Adrenal gland (tissue), 5 donors: Measurements from ENCODE around the gene PITPNB.

Source experiments
- POLR2A ChIP-seq, 2 donors: fragments of 450-650 bp; IDR thresholded peaks; one replicate each; pipeline ENCODE4 v1.6.1; 2017; ENCODE audit warnings: antibody characterized with exemption in 2 of 2, mild to moderate bottlenecking in 2 of 2, moderate library complexity in 1 of 2
- TF ChIP-seq, protein P1 (sequence below), 6 experiments: fragments of 450-650 bp in 4 of 6; fragments of 200-600 bp in 2 of 6; sonication (generic) in 1 of 6; IDR thresholded peaks; 1 replicate in 5 of 6; 2 replicates in 1 of 6; pipeline versions ENCODE4 v1.5.1 to v1.8.0; 2016 to 2021; ENCODE audit warnings: antibody characterized with exemption in 6 of 6, mild to moderate bottlenecking in 2 of 6, moderate library complexity in 1 of 6
- donor health status: DM: no; HTN: no; CAD: no.

DNA sequence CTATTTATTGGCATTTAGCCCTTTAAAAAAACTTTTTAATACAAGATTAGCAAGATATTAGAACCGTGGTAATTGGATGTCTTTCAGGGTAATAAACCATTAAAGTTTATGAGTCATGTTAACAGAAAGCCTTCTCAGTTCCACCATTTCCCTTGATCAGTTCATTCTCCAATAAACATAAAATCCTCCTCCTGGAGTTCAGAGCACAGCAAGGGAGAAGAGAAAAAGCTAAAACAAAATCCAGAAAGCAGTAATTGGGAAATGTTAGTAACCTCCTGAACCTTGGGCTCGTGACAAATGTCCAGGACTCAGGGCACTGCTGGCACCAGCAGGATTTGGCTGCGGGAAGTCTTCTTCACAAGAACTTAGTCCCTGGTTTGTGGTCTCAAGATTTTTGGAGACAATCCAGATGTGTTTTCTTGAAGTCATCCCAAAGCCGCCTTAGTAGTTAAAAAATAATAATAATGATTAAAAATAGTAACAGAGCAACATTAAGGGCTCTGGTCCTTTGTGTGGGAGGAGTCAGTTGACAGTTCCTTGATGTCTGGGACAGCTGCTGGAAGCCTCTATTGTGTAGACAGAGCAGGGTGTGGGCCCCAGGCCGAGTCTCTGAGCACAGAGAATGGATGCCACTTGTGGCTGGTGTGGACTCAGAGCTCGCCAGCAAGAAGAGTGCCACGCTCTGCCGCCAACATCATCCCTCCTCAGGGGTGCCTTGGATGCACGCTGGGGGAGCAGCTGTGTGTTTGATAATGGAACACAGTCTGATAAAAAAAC lies 43.4 kb upstream of the PITPNB start:
- TF ChIP-seq, protein P1, sequence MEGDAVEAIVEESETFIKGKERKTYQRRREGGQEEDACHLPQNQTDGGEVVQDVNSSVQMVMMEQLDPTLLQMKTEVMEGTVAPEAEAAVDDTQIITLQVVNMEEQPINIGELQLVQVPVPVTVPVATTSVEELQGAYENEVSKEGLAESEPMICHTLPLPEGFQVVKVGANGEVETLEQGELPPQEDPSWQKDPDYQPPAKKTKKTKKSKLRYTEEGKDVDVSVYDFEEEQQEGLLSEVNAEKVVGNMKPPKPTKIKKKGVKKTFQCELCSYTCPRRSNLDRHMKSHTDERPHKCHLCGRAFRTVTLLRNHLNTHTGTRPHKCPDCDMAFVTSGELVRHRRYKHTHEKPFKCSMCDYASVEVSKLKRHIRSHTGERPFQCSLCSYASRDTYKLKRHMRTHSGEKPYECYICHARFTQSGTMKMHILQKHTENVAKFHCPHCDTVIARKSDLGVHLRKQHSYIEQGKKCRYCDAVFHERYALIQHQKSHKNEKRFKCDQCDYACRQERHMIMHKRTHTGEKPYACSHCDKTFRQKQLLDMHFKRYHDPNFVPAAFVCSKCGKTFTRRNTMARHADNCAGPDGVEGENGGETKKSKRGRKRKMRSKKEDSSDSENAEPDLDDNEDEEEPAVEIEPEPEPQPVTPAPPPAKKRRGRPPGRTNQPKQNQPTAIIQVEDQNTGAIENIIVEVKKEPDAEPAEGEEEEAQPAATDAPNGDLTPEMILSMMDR (IDR thresholded peaks at IDR 0.05): no peak
- no peak for TF ChIP-seq POLR2A (IDR thresholded peaks at IDR 0.05)
